Fibroblast of villous mesenchyme (primary cell): ENCODE results near the gene NHLH1. TPM values are rescaled to one million over a fixed set of nuclear protein-coding genes. Genes with fewer than 3 reads are reported as not detected.

Source experiments
- DNase-seq: peaks from one replicate; pipeline ENCODE4 v3.0.0-alpha.2; 2010; ENCODE audit warnings: low read depth
- H3K4me3 ChIP-seq: 2 replicates; pipeline ENCODE4 v1.5.1; 2011; ENCODE audit warnings: low read depth, mild to moderate bottlenecking, low read length
- CTCF ChIP-seq: IDR thresholded peaks from 2 replicates; pipeline ENCODE4 v1.5.1; 2012; ENCODE audit warnings: low read depth, mild to moderate bottlenecking, low read length; ENCODE audit not compliant: insufficient read depth
- total RNA-seq: library from RNA; depleted of rRNA; stranded (reverse); fragments of >200 nt; gene quantifications from 2 replicates; pipeline ENCODE4 v1.2.3, GENCODE V29; 2012

NHLH1 gene
- total RNA-seq, 1 donor: not detected

DNA sequence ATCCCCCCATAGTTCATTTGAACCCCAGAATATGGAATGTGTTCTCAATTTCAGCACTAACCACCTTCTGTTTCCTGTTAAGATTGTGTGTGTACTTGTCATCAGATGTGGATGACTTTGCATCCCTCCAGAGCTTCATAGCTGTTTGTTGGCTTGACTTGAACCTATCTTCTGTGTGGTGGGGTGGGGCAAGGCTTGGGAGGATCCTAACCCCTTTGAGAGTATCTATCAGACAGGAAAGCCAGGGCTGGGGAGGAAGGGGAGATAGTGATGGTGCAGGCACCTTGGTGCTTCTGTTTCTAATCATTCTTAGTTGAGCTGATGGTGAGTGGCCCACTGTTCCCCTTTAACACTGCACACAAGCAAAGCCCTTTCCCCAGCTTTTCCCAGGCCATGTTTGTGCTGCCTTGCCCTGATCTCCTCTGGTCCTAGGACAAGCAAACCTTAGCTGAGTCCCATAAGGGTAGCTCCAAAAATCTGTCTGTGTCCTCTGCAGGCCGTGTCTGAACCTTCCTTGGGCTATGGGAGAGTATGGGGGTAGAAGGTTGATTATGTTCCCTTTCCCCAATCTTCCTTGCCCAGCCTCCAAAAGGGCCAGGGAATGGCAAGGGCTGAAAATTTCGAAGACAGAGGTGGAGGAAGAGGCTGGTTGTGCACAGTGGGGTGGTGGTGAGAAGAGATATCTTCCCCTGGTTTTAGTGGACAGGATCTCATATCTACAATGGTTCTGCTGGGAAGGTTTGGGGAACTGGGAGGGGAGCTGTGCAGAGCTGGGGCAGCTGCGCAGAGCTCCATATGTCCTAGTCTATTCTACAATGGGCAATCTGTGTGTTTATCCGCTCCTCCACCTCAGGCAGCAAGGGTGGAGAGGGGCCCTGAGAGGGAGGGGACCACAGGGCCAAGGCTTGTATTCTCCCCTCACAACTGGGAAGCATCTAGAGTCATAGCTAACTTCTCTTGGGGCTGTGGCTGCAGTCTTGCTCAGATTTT is 1.4 kb downstream of the NHLH1 start:
- DNase-seq: no peak
- no peak overlapping the region for H3K4me3 ChIP-seq
- no peak for TF ChIP-seq CTCF

DNA sequence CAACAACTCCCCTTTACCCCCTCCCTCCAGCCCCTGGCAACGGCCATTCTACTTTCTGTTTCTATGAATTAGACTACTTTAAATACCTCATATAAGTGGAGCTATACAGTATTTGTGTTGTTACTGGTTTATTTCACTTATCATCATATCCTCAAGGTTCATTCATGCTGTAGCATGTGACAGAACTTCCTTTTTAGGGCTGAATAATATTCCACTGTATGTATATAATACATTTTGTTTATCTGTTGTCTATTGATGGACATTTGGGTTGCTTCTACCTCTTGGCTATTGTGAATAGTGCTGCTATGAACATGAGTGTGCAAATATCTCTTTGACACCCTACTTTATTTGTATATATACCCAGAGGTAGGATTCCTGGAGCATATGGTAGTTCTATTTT is 2.2 kb downstream of the NHLH1 start:
- DNase-seq: no peak
- no peak overlapping the region for H3K4me3 ChIP-seq
- no peak for TF ChIP-seq CTCF

- no peak for TF ChIP-seq CTCF
- H3K4me3 ChIP-seq: no peak overlapping the region
- DNase-seq: no peak
These were observed 3.9 kb downstream of the NHLH1 start for GRCh38 chr1:160370561-160371345.

- no peak for DNase-seq
- no peak for TF ChIP-seq CTCF
- no peak overlapping the region for H3K4me3 ChIP-seq
These were observed 4.4 kb downstream of the NHLH1 start for GRCh38 chr1:160371346-160371631.

GRCh38 chr1:160371756-160372155 is 4.9 kb downstream of the NHLH1 start:
- no peak overlapping the region for H3K4me3 ChIP-seq
- TF ChIP-seq CTCF: no peak
- DNase-seq: no peak

DNA sequence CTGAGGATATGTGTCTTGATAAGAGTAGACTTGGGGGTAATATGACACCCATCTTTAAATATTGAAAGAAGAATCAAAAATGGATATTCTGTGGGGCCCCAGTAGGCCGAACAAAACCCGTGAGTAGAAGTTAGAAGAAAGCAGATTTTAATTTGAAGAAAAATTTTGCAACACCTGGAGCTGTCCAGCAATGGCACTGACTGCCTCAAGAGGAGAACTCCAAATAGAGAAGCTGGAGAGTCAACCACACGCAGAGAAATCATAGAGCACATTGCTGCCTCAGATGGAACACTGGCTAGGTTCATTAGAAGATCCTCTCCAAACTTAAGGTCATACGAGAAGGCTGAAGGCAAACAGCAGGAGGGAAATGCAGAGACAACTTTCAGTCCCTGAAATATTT is 6.8 kb downstream of the NHLH1 start:
- DNase-seq: no peak
- no peak for TF ChIP-seq CTCF
- H3K4me3 ChIP-seq: no peak overlapping the region
